IPS-18c (cell line): ENCODE measurements around the gene TTC13.
"Not testable (repeated sequence)": the region's sequence is repeated elsewhere in the genome, so short reads cannot be mapped to it uniquely, and the experiment has no call there.

Source experiments
- H3K4me3 ChIP-seq: 2 replicates; pipeline ENCODE4 v1.7.0; 2013; ENCODE audit warnings: low read depth, mild to moderate bottlenecking, low read length, moderate library complexity; ENCODE audit not compliant: insufficient read depth
- H3K9me3 ChIP-seq: one replicate; pipeline ENCODE4 v1.6.1; 2013; ENCODE audit warnings: mild to moderate bottlenecking, low read length, moderate library complexity; ENCODE audit not compliant: control insufficient read depth, insufficient read depth

The TTC13 gene

DNA sequence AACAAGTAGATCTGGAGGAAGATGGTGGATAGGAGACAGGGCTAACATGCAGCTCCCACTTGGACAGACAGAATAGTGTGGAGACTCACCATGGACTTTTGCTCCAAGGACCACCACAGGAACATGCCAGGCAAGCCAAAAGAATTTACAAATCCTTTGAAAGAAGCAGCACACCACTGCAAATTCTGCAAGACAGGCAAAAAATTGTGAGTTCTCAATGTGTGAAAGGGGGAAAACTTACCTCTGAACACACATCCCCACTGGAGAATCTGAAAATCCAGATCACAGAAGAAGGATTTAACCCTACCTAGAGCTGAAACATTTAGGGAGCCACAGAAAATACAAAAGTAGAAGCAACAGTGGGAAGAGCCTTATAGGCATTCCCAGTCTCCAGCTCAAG lies 23.2 kb upstream of the TTC13 start:
- H3K9me3 ChIP-seq: no peaks in the 10 kb centered on the region
- H3K4me3 ChIP-seq: no peak overlapping the region

DNA sequence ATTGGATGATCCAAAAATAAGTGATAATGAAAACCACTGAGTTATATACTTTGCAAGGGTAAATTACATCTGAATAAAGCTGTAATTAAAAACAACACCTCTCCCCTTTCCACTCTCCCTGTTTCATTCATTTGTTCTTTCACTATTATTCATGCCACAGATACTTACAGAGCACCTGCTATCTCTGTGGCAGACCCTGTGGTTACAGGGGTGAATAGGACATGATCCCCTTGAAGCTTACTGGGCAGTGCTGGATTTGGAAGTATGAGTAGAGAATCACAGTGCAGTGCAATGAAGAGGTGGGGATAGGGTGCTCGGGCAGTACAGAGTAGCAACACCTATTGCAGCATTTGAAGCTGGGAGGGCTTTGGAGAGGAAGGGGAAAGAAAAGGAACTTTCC lies 22.0 kb upstream of the TTC13 start:
- H3K9me3 ChIP-seq: no peaks in the 10 kb centered on the region
- H3K4me3 ChIP-seq: no peak overlapping the region

DNA sequence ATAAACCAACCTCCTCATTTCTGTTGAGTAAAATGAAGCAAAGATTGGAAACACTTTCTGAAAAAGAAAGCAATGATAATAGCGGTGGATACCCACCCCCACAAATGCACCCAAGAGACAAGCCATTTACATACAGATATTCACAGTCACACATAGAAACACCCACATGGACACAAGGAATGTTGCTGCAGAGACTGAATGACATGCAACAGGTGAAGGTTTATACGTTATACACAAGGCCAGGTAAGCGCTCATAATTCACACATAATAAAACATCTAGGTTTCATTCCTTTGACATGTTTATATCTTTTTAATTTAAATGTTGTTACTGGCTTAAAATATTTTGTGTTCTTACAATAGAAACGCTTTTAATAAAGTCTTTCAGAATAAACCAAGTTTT lies 21.5 kb upstream of the TTC13 start:
- Histone ChIP-seq H3K4me3 (no peak overlapping the region), H3K9me3 (no peaks in the 10 kb centered on the region)

DNA sequence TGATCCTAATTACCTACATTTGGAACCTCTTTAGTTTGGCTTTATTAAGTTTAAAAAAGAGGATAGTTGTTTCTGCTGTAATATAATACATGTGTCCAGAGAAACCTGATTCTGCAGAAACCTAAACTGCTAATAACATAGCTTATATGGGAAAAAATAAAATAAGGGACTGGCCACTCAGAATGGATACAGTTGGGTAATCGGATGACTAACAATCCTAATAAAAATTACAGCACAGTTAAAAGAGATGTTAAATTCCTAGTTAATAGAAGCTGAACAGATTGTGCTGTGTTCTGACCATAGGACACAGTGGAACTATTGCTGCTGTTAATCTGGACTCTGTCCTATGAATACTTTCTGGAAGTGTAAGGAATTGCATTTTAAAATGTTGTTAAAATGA lies 16.2 kb upstream of the TTC13 start:
- Histone ChIP-seq H3K4me3 (no peak overlapping the region), H3K9me3 (no peaks in the 10 kb centered on the region)

DNA sequence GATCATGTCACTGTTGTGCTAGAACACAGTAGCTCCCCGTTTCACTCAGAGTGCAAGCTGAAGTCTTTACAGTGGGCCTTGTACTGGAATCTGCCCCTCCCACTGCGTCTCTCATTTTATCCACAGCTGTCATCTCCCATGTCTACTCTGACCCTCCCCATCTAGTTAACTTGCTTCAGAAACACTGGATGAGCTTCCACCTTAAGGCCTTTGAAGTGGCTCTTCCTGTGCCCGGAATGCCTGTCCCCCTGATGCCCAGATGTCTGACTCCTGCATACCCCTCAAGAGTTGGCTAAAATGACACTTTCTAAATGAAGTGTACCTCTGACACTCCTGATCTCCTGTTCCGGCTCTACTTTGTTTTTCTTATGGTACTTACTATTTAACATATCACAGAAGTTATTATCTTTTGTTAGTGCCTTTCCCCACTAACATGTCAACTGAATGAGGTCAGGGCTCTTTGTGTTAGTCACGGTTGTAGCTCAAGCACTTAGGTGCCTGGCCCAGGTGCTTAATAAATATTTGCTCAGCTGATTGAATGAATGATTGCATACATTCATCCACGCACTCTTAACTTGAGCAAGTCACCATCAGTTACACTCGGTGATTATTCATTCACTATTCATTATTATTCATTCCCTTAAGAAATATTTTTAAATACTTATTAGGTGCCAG lies 13.6 kb upstream of the TTC13 start:
- no peak overlapping the region for H3K4me3 ChIP-seq
- no peaks in the 10 kb centered on the region for H3K9me3 ChIP-seq

DNA sequence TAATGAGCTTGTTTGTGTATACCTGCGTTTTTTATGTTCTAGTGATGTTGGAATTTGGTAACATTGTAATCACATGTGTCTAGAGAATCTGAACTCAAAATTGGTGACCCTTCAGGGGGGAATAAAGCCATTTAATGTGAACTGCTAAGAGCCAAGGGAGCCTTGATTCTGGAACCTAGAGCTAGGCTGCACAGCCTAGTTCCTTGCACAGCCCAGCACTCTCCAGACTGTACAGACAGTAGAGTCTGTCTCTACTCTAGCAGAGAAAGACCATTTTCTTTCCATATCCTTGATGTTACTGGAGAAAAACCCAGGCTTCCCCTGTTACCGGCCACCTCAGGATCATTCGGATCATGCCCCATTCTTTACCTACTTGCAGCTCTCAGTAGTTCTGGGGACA lies 8.8 kb upstream of the TTC13 start:
- no peak overlapping the region for H3K4me3 ChIP-seq
- no peaks in the 10 kb centered on the region for H3K9me3 ChIP-seq

DNA sequence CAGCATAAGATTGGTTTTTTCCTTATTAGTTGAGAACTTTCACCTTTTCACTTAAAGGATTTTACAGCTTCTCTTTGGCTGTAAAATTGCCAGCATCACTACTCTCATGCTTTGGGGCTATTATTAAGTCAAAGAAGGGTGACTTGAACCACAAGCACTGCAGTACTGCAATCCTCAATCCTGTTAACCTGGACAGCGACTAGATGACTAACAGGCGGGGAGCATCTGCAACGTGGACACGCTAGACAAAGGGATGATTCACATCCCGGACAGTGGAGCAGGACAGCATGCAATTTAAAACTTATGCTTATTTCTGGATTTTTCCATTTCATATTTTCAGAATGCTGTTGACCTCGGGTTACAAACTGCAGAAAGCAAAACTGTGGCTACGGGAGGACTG lies 8.3 kb upstream of the TTC13 start:
- no peak overlapping the region for H3K4me3 ChIP-seq

DNA sequence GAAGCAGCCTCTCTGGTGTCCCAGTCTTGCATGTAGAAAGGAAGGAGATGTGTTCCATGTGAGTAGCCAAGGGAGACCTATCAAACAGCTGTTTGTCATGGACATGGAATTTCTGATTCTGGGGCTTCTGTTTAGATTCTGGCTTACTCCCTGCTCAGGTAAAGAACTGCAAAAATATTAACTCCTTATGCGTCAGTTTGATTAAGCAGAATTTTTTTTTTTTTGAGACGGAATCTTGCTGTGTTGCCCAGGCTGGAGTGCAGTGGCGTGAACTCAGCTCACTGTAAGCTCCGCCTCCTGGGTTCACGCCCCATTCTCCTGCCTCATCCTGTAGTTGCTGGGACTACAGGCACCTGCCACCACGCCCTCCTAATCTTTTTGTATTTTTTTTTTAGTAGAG lies 7.0 kb upstream of the TTC13 start:
- H3K9me3 ChIP-seq: no peaks in the 10 kb centered on the region
- no peak overlapping the region for H3K4me3 ChIP-seq

More for the DNA sequence above, 8.3 kb upstream of the TTC13 start:
- no peaks in the 10 kb centered on the region for H3K9me3 ChIP-seq

DNA sequence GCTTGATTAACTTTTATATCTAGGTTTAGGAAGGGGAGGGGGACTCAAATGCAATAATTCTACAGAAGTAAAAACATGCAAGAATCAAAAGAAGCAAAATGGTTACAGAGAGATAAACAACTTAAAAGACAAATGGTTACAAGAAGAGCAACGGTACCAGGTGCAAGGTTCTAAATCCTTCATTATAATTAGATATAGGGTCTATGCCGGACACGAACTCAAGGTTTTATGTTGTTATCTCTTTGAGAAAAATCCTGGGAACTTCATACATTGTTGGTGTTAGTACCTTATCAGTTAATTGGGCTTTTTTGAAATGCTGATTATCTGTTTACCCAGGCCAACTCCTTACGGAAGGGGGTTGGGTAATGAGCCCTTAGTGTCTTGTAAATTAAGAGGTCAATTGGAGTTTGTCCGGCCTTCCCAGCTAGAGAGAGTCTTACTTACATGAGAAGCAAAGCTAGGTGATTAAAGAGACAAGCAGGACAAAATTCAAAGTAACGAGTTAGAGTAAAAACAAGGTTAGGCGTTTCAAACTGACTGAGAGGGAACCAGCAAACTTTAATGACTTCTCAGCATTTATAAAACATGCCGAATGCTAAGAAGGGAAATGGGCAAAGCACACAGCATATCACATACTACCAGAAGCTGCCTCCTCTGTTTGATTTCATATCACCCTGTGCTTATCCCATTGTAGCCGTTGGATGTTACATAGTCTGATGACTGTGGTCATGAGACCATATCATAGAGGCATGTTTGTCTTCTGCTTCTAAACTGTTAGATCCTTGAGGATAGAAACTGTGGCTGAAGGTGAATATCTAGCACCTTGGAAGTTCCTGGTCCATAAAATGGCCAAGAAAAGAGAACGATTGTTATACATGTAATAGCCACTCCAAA lies 6.2 kb upstream of the TTC13 start:
- H3K4me3 ChIP-seq, H3K9me3 ChIP-seq: not testable (repeated sequence)

DNA sequence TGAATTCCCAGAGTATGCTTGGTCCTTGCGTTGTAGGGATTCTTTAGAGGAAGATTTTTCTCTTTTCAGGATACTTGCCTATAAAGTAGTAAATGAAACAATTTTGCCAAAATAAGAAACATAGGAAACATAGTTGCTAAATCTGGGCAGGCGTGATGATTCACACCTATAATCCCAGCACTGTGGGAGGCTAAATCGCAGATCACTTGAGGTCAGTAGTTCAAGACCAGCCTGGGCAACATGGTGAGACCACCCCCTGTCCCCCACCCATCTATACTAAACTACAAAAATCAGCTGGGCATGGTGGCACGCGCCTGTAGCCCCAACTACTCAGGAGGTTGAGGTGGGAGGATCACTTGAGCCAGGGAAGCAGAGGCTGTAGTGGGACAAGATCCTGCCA lies 5.2 kb upstream of the TTC13 start:
- no peaks in the 10 kb centered on the region for H3K9me3 ChIP-seq

DNA sequence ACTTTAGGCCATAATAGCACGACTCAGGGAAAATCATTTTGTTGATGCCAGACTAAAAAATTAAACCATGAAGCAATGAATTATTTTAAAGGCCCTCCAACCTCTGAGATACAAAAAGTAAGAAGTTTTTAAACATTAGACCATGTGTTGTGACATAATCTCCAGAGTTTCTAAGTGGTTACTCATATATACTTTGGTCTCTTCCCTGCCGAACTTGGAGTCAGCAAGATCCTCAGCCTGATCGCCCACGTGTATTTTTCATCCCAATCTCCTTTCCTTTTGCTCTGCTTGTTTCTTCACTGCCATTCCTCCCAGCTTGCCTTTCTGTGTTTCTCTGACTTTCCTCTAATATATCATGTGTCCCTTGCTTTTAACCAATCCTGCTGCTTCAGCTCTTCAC lies 4.0 kb upstream of the TTC13 start:
- H3K4me3 ChIP-seq: no peak overlapping the region

More for the DNA sequence above, 5.2 kb upstream of the TTC13 start:
- H3K4me3 ChIP-seq: no peak overlapping the region

DNA sequence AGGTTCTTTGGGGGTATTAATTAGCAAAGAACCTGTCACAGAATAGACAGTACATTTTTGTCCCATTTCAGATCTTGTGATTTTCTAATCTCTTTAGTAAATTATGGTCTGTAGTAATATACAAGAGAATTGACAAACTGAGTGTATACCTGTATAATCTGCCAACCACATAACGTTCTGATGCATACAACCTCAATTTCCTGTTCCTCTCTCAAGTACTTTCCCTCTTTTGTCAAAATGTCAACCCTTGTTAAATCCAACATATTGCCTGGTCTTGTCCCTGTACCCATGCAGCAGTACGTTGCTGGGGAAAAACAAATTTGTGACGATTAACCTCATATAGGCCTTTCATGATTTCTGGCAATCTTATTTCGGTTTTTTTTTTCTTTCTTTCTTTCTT lies 1.3 kb upstream of the TTC13 start:
- Histone ChIP-seq H3K4me3 (no peak overlapping the region), H3K9me3 (no peaks in the 10 kb centered on the region)

More for the DNA sequence above, 4.0 kb upstream of the TTC13 start:
- no peaks in the 10 kb centered on the region for H3K9me3 ChIP-seq

DNA sequence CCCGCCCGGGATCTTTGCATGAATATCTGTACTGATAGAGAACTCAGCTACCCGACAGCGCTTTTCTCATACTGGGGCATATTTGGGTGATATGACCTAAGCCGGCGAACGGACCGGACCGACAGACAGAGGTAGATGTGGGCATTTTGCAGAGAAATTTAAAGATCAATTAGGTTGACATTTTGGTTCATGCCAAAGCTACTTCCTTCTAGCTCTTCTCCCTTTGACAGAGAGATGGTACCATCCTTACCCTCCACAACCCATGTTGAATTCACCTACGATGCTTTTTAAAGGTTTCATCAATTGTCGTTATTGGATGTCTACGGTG lies 692 bp upstream of the TTC13 start:
- Histone ChIP-seq H3K4me3 (peak overlapping the region; percentile 82), H3K9me3 (no peaks in the 10 kb centered on the region)

DNA sequence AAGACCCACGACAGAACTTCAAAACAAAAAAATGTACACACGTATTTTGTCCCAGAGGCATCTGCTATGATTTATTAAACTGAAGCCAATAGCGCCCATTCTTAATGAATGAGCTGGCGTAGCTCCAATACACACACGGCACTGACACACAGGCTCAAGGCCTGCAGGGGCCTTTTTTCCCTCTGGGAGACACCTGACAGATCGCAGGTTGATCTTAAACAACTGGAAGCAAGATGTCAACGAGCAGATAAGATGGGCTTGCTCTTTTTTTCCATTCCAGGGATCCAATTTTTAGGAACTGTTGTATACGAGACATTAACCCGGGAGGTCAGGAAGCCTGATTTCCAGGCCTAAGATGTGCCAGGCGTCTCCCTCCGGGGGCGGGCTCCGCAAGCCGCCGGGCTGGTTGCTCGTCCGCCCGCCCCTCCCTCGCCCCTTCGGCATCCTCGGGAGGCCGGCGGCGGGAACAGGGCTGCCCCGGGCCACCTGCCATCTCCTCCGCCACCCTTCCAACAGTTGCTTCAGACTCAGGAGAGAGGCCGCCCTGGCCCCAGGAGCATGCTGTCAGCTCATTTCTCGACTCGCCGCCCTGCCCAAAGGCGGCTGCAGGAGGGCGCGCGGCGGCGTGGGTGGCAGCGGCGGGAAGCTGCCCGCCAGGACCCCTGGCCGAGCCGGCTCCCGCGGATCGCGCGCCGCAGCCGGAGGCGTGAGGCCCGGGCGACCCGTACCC lies 735 bp downstream of the TTC13 start:
- Histone ChIP-seq H3K4me3 (peak overlapping the region; percentile 78), H3K9me3 (no peaks in the 10 kb centered on the region)

DNA sequence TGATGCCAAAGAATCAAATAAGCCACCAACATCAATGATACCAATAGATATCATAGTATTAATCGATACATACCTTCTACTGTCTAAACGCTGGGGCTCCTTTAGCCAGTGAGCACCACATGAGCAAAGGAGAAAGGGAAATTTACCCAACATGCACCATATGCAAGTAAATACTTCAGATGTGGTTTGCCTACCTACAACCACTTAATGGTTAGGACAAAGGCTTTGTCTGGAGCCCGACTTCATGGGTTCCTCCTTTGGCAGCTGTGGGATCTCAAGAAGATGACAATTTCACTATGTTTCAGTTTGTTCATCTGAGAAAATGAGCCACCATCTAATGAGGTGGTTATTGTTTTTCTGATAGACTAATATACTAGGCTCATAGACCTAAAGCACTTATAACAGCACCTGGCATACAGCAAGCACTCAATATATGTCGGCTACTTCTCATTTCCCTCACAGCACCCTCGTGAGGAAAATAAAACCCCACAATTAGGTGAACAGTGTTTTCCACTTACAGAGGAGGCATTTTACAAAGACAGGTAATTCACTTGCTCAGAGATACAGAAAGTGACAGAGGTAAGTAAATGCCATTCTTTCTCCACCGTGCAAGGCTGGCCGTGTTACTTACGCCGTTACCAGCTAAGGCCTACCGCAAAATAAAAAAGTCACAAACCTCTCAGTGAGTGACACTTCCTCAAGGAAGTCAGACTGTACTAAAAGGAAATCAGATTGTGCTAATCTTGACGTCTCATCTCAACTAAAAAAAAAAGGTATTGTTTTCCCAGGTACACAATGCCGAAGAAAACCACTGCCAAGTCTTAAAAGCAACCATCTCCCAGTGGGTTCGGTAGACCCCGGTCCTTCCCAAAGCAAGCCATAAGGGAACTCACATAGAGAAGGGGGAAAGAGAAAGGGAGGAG lies 1.6 kb downstream of the TTC13 start:
- Histone ChIP-seq H3K9me3 (no peaks in the 10 kb centered on the region), H3K4me3 (no peak overlapping the region; the same call in 1 of the 2 replicates)

DNA sequence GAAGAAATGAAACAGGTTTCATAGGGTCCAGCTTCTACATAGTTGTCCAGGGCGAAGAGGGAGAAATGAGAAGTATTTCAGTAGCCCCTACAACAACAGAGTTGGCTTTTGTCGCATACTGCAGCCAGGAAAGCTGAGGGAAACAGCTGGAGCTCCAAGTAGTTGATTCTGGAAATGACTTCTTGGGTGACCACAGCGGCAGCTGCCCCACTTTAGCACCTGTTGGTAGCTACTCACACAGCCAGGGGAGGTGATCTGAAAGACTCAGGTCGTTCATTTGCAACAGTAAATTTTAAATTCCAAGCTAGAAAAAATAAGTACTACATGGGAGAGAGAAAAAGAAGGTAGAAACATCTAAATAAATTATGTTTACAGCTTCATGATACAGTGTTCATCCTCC lies 2.3 kb downstream of the TTC13 start:
- Histone ChIP-seq H3K4me3 (no peak overlapping the region), H3K9me3 (no peaks in the 10 kb centered on the region)

DNA sequence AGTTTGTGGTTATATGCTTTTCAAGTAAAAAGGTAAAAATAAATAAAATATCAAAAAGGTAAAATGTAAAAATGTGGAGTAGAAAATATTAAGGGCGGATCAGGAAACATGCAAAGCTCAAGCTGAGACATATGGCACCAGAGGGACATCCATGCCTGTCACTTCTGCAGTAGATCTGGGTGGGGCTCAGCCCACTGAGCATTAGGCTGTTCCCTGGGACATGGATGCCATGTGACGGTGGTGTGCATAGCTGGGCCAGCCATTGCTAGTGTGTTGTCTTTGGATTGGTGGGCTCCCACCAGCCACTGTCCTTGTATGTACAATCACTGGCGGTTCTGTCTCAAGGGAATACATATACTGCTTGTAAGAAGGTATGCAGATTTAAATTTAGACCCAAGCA lies 3.0 kb downstream of the TTC13 start:
- Histone ChIP-seq H3K9me3 (no peaks in the 10 kb centered on the region), H3K4me3 (no peak overlapping the region)
